Muscle of leg (tissue), 11 donors: ENCODE data around the gene TOMM22. TPM values are rescaled to one million over a fixed set of nuclear protein-coding genes. Genes with fewer than 3 reads are reported as not detected.

Source experiments
- DNase-seq: peaks from one replicate; pipeline ENCODE4 v3.0.0; 2013
- H3K27ac ChIP-seq: one replicate; pipeline ENCODE4 v1.5.1; 2013; ENCODE audit warnings: mild to moderate bottlenecking, low read length, control low read depth
- H3K27me3 ChIP-seq: one replicate; pipeline ENCODE4 v1.6.1; 2013; ENCODE audit warnings: low read length; ENCODE audit not compliant: control insufficient read depth, insufficient read depth
- H3K36me3 ChIP-seq: one replicate; pipeline ENCODE4 v1.6.1; 2013; ENCODE audit warnings: low read length; ENCODE audit not compliant: control insufficient read depth, insufficient read depth
- H3K4me1 ChIP-seq: one replicate; pipeline ENCODE4 v1.6.1; 2013; ENCODE audit warnings: low read length; ENCODE audit not compliant: control insufficient read depth, insufficient read depth
- H3K4me3 ChIP-seq: one replicate; pipeline ENCODE4 v1.5.1; 2013; ENCODE audit warnings: low read length, control low read depth
- H3K9me3 ChIP-seq: replicated peaks from 2 replicates; pipeline ENCODE4 v1.6.1; 2013; ENCODE audit warnings: low read depth, low read length; ENCODE audit not compliant: control insufficient read depth
- WGBS: methylation state at CpG from one replicate; pipeline ENCODE4 v1.1.5; 2013; ENCODE audit warnings: missing lambda C conversion rate; ENCODE audit not compliant: insufficient coverage; 5-methylcytosine and 5-hydroxymethylcytosine counted together
- polyA plus RNA-seq, 8 donors: library from polyadenylated mRNA; unstranded; fragments of 120-200 nt; gene quantifications; one replicate each; pipeline versions ENCODE4 v1.2.1 to v1.2.3, GENCODE V29; 2013; ENCODE audit warnings: inconsistent platforms in 1 of 8, low replicate concordance in 1 of 8; ENCODE audit not compliant: insufficient read length in 8 of 8, insufficient read depth in 1 of 8
- total RNA-seq: library from RNA; stranded (reverse); fragments of 120-200 nt; gene quantifications from one replicate; pipeline ENCODE4 v1.2.4, GENCODE V29; 2013

Gene TOMM22
- total and polyA plus RNA-seq, 9 donors, result 60.0 to 93.9 (median 88.9) TPM

GRCh38 chr22:38710866-38711265, 29.1 kb downstream of the TOMM22 start:
- Histone ChIP-seq H3K9me3 (no peaks in the 10 kb centered on the region), H3K27me3 (no peaks in the 10 kb centered on the region), H3K4me1 (peaks cover 56% of the 10 kb centered on the region), H3K36me3 (peaks cover 40% of the 10 kb centered on the region), H3K27ac (no peak overlapping the region), H3K4me3 (no peak overlapping the region)
- no peak for DNase-seq
- no CpG with 5 or more reads among the region's 3 CpGs for WGBS

DNA sequence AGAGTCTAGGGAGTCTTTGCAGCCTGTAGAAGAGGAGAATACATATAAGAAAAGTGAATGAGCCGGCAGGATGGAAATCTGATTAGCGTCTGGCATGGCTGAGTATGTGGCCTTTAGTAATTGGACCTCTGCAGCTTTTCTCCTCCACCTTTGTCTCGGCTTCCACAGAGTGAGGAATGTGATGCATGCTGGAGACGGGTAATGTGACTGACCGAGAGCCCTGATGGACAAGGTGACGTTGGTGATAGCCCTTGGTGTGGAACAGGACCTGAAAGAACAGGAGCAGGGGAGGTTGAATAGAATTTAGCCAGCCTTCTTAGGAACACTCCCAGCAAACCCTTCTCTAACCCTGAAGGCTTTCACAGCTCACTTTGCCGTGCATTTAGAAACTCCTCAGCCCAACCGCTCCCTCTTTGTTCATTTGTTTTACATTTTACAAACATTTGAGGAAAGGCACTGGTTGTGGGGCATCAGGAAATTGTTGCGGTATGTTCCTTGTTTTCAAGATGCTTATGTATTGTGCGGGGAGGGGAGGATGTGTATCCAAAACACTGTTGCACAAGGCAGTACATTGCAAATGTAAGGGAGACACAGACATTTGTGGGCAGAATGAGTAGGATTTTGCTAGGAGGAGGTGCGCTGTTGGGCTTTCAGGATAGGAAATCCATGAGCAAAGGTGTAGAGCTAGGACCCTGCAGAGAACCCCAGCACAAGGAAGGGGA, 30.9 kb downstream of the TOMM22 start:
- no peak overlapping the region for H3K27ac ChIP-seq
- H3K4me3 ChIP-seq, result no peak overlapping the region
- no peak for DNase-seq
- no peaks in the 10 kb centered on the region for H3K27me3 ChIP-seq
- no peaks in the 10 kb centered on the region for H3K9me3 ChIP-seq
- peaks cover 53% of the 10 kb centered on the region for H3K4me1 ChIP-seq
- WGBS, result 90% methylated on average over 3 of the region's 11 CpGs
- peaks cover 58% of the 10 kb centered on the region for H3K36me3 ChIP-seq

- Histone ChIP-seq H3K27ac (peak overlapping the region; percentile 17), H3K4me3 (no peak overlapping the region), H3K36me3 (peaks cover 67% of the 10 kb centered on the region), H3K4me1 (peaks cover 43% of the 10 kb centered on the region), H3K9me3 (no peaks in the 10 kb centered on the region), H3K27me3 (no peaks in the 10 kb centered on the region)
- WGBS, result 72% methylated on average over 7 of the region's 8 CpGs
- DNase-seq, result no peak
Measured at GRCh38 chr22:38713921-38714320, 32.2 kb downstream of the TOMM22 start.

- peak overlapping the region; percentile 62 for H3K27ac ChIP-seq
- peaks cover 40% of the 10 kb centered on the region for H3K4me1 ChIP-seq
- peaks cover 63% of the 10 kb centered on the region for H3K36me3 ChIP-seq
- no peak for DNase-seq
- 80% methylated on average over 7 of the region's 9 CpGs for WGBS
- no peak overlapping the region for H3K4me3 ChIP-seq
- H3K9me3 ChIP-seq, result no peaks in the 10 kb centered on the region
- H3K27me3 ChIP-seq, result no peaks in the 10 kb centered on the region
Measured at GRCh38 chr22:38715176-38715764, 33.5 kb downstream of the TOMM22 start.

DNA sequence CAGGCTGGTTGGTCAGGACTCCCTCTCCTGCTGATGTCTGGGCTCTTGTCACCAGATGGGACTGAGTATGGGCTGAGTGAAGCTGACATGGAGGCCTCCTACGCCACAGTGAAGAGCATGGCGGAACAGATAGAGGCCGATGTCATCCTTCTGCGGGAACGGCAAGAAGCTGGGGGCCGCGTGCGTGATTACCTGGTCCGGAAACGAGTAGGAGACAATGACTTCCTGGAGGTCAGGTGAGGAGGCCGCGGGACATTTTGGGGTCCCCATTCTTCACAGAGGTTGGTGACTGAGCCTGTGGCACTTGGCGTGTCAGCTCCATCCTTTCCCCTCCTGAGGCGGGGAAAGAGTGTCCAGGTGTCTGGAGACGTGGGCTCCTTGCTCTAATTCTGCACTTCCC, 34.1 kb downstream of the TOMM22 start:
- Histone ChIP-seq H3K4me1 (peaks cover 40% of the 10 kb centered on the region), H3K9me3 (no peaks in the 10 kb centered on the region), H3K27ac (no peak overlapping the region), H3K4me3 (no peak overlapping the region), H3K36me3 (peaks cover 61% of the 10 kb centered on the region), H3K27me3 (no peaks in the 10 kb centered on the region)
- WGBS, result 96% methylated on average over 13 of the region's 15 CpGs
- DNase-seq, result no peak

DNA sequence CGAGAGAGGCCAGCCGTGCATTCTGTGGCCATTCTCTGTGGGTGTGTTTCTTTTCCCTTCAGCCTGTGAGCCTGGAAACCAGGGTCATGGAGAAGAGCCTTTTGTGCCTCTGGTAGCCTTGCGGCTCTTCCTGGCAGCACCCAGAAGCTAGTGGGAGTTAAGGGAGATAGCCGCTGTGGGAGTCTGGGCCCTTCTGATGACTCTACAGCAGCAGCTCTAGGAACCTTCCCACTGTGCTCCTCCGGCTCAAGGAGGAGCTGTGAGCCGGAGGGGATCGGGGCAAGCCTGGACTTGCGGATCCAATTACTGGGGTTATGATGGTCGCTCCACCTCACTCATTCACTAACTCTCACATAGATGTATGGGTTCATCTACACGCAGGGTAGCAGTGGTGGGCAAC, 34.5 kb downstream of the TOMM22 start:
- no peak overlapping the region for H3K27ac ChIP-seq
- DNase-seq, result no peak
- H3K4me3 ChIP-seq, result no peak overlapping the region
- peaks cover 40% of the 10 kb centered on the region for H3K4me1 ChIP-seq
- peaks cover 60% of the 10 kb centered on the region for H3K36me3 ChIP-seq
- no peaks in the 10 kb centered on the region for H3K27me3 ChIP-seq
- H3K9me3 ChIP-seq, result no peaks in the 10 kb centered on the region
- 93% methylated on average over 7 of the region's 10 CpGs for WGBS

- H3K4me3 ChIP-seq, result no peak overlapping the region
- peaks cover 40% of the 10 kb centered on the region for H3K4me1 ChIP-seq
- H3K36me3 ChIP-seq, result peaks cover 65% of the 10 kb centered on the region
- no peak for DNase-seq
- 94% methylated on average over 7 of the region's 9 CpGs for WGBS
- H3K27ac ChIP-seq, result no peak overlapping the region
- H3K27me3 ChIP-seq, result no peaks in the 10 kb centered on the region
- no peaks in the 10 kb centered on the region for H3K9me3 ChIP-seq
Measured at GRCh38 chr22:38716826-38717225, 35.1 kb downstream of the TOMM22 start.

DNA sequence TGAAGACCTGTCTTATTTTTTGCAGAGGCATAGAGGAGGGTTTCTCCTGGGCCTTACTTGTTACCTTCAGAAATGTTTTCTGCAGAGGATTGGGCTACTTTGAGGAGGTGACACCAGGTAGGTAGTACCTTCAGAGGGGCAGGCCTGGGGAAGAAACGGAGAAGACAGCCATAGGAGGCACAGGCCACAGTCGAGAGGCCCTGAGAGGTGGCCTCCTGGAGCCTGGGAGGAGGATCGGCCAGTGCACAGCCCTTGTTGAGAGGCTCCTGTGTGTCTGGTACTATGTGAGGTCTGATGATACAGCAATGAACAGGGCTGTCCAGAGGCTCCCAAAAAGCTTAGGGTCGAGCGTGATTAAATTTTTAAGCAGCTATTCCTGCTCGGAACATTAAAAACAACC, 35.5 kb downstream of the TOMM22 start:
- H3K36me3 ChIP-seq, result peaks cover 61% of the 10 kb centered on the region
- DNase-seq, result no peak
- WGBS, result 88% methylated on average over 3 of the region's 6 CpGs

GRCh38 chr22:38718414-38718813, 36.7 kb downstream of the TOMM22 start:
- DNase-seq, result peak; percentile 44
- H3K27ac ChIP-seq, result no peak overlapping the region
- no peak overlapping the region for H3K4me3 ChIP-seq
- H3K27me3 ChIP-seq, result no peaks in the 10 kb centered on the region
- no peaks in the 10 kb centered on the region for H3K9me3 ChIP-seq
- H3K36me3 ChIP-seq, result peaks cover 62% of the 10 kb centered on the region
- peaks cover 27% of the 10 kb centered on the region for H3K4me1 ChIP-seq
- WGBS, result 67% methylated on average over 6 of the region's 6 CpGs

More for the DNA sequence above, 35.5 kb downstream of the TOMM22 start:
- H3K4me1 ChIP-seq, result peaks cover 38% of the 10 kb centered on the region
- H3K27me3 ChIP-seq, result no peaks in the 10 kb centered on the region
- no peaks in the 10 kb centered on the region for H3K9me3 ChIP-seq
- no peak overlapping the region for H3K27ac ChIP-seq
- H3K4me3 ChIP-seq, result no peak overlapping the region

DNA sequence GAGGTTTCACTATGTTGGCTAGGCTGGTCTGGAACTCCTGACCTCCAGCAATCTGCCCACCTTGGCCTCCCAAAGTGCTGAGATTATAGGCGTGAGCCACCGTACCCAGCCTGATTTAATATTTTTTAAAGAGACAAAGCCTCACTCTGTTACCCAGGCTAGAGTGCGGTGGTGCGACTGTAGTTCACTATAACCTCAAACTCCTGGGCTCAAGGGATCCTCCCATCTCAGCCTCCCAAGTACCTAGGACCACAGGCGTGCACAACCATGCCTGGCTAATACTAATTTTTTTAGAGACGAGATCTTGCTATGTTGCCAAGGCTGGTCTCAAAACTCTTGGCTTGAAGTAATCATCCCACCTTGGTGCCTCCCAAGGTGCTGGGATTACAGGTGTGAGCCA, 37.4 kb downstream of the TOMM22 start:
- no peaks in the 10 kb centered on the region for H3K9me3 ChIP-seq
- no peak overlapping the region for H3K27ac ChIP-seq
- H3K27me3 ChIP-seq, result no peaks in the 10 kb centered on the region
- H3K4me3 ChIP-seq, result no peak overlapping the region
- H3K36me3 ChIP-seq, result peaks cover 70% of the 10 kb centered on the region
- peaks cover 22% of the 10 kb centered on the region for H3K4me1 ChIP-seq
- no peak for DNase-seq
- 92% methylated on average over 5 of the region's 6 CpGs for WGBS
